ENCODE measurements around the gene CHAMP1.

The CHAMP1 gene, protein sequence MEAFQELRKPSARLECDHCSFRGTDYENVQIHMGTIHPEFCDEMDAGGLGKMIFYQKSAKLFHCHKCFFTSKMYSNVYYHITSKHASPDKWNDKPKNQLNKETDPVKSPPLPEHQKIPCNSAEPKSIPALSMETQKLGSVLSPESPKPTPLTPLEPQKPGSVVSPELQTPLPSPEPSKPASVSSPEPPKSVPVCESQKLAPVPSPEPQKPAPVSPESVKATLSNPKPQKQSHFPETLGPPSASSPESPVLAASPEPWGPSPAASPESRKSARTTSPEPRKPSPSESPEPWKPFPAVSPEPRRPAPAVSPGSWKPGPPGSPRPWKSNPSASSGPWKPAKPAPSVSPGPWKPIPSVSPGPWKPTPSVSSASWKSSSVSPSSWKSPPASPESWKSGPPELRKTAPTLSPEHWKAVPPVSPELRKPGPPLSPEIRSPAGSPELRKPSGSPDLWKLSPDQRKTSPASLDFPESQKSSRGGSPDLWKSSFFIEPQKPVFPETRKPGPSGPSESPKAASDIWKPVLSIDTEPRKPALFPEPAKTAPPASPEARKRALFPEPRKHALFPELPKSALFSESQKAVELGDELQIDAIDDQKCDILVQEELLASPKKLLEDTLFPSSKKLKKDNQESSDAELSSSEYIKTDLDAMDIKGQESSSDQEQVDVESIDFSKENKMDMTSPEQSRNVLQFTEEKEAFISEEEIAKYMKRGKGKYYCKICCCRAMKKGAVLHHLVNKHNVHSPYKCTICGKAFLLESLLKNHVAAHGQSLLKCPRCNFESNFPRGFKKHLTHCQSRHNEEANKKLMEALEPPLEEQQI
- long read RNA-seq, full-length matches to known transcripts, result 12 of 21 reads
- long read RNA-seq, partial matches to known transcripts, result 1 of 21 reads
- long read RNA-seq, other reads (novel, unspliced or antisense), result 8 of 21 reads

DNA sequence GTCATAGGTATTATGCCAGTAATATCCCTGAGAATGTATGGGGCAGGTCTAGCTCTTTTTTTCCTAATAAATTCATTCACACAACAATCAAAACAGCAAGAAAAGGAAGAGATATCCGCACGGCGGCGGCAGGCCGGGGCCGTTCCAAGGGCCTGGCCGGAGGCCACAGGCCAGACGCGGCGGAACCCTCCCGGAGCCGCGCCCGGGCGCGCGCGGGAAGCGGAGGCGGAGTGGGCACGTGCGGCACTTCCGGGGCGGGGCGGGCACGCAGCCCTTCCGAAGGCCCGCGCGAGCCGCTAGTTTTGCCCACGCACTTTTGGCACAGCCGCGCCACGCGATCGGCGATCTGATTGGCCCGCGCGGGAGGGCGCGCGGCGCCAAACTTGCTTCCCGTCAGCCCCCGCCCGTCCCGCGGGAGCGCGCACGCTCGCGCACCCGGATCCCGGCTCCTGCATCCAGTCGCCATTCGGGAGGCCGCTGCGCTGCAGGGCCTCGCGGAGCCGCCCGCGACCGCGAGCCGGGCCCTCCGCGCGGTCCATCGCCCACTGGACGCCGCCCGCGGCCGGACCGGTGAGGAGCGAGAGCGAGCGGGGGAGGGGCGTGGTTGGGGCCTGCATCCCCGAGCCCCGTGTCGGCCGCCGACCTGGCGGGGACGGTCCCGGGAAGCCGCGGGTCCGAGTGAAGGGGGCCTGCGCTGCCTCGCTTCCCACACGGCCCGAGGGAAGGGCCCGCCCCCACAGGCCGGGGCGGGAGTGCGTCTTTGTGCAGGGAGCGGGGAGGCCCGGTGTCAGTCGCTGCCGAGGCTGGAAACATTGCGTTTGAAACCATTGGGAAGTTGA is at the start of gene CHAMP1:
Gene CHAMP1, plus strand, starts transcription at position 430 of the 839 bp plus-strand sequence. CDS start 9,340 bp downstream, outside the sequence.
- H3K27me3 ChIP-seq (ENCODE audit: insufficient read depth, poor library complexity, severe bottlenecking), result no peaks in the 10 kb centered on the region
- TF ChIP-seq, protein P1, sequence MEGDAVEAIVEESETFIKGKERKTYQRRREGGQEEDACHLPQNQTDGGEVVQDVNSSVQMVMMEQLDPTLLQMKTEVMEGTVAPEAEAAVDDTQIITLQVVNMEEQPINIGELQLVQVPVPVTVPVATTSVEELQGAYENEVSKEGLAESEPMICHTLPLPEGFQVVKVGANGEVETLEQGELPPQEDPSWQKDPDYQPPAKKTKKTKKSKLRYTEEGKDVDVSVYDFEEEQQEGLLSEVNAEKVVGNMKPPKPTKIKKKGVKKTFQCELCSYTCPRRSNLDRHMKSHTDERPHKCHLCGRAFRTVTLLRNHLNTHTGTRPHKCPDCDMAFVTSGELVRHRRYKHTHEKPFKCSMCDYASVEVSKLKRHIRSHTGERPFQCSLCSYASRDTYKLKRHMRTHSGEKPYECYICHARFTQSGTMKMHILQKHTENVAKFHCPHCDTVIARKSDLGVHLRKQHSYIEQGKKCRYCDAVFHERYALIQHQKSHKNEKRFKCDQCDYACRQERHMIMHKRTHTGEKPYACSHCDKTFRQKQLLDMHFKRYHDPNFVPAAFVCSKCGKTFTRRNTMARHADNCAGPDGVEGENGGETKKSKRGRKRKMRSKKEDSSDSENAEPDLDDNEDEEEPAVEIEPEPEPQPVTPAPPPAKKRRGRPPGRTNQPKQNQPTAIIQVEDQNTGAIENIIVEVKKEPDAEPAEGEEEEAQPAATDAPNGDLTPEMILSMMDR (IDR thresholded peaks at IDR 0.05; ENCODE audit: insufficient read depth, low read length), result no peak
- TF ChIP-seq POLR2AphosphoS5 (IDR thresholded peaks at IDR 0.05; ENCODE audit: low read depth) (peak; percentile 80), SPI1 (IDR thresholded peaks at IDR 0.05; ENCODE audit: borderline replicate concordance, low read depth) (peak; percentile 30; the same call in 1 of the 2 replicates), GABPA (IDR thresholded peaks at IDR 0.05; ENCODE audit: low read depth) (peak; percentile 77), REST (IDR thresholded peaks at IDR 0.05; ENCODE audit: insufficient replicate concordance, low read depth) (peak; percentile 47)
- H3K4me3 ChIP-seq (replicated peaks; ENCODE audit: insufficient read depth, low read length), result peak within 1 kb of the TSS; percentile 69
- peak; percentile 94 to 98 for DNase-seq (ENCODE audit: low read depth in 1 of 2, low spot score in 1 of 2)
- H3K27ac ChIP-seq (replicated peaks), result peak within 1 kb of the TSS; percentile 80

GRCh38 chr13:114264886-114265611 is 49.3 kb upstream of the CHAMP1 start:
- TF ChIP-seq REST (IDR thresholded peaks at IDR 0.05; ENCODE audit: insufficient replicate concordance, low read depth) (no peak), SPI1 (IDR thresholded peaks at IDR 0.05; ENCODE audit: borderline replicate concordance, low read depth) (no peak), GABPA (IDR thresholded peaks at IDR 0.05; ENCODE audit: low read depth) (no peak), POLR2AphosphoS5 (IDR thresholded peaks at IDR 0.05; ENCODE audit: low read depth) (no peak)
- TF ChIP-seq, protein P1 (IDR thresholded peaks at IDR 0.05; ENCODE audit: insufficient read depth, low read length), result no peak
- H3K27ac ChIP-seq (replicated peaks), result no peak overlapping the region
- no peaks in the 10 kb centered on the region for H3K27me3 ChIP-seq (ENCODE audit: insufficient read depth, poor library complexity, severe bottlenecking)
- H3K4me3 ChIP-seq (replicated peaks; ENCODE audit: insufficient read depth, low read length), result no peak overlapping the region
- DNase-seq (ENCODE audit: low read depth in 1 of 2, low spot score in 1 of 2), result no peak

DNA sequence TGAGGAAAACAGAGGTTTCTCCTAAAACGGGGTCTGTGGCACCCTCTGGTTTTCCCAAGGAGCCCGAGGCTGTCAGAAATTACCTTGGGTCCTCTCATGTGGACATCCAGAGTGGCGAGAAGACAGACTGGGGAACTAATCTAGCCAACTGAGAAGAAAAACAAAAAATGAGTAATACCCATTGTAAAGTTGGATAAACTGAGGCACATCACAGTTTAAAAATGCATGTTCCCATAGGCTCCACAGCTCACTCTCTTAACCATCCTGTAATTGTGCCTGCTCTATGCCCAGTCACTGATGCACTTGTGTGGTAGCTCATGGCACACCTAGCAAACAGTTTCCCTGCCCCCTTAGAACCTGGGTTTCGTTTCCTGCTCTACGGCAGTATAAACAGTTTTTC is 48.1 kb upstream of the CHAMP1 start:
- TF ChIP-seq, protein P1 (IDR thresholded peaks at IDR 0.05; ENCODE audit: insufficient read depth, low read length), result no peak
- no peak for TF ChIP-seq REST (IDR thresholded peaks at IDR 0.05; ENCODE audit: insufficient replicate concordance, low read depth)
- no peak for TF ChIP-seq POLR2AphosphoS5 (IDR thresholded peaks at IDR 0.05; ENCODE audit: low read depth)
- no peak for TF ChIP-seq SPI1 (IDR thresholded peaks at IDR 0.05; ENCODE audit: borderline replicate concordance, low read depth)
- no peak for TF ChIP-seq GABPA (IDR thresholded peaks at IDR 0.05; ENCODE audit: low read depth)
- no peak for DNase-seq (ENCODE audit: low read depth in 1 of 2, low spot score in 1 of 2)
- H3K4me3 ChIP-seq (replicated peaks; ENCODE audit: insufficient read depth, low read length), result no peak overlapping the region
- no peak overlapping the region for H3K27ac ChIP-seq (replicated peaks)
- H3K27me3 ChIP-seq (ENCODE audit: insufficient read depth, poor library complexity, severe bottlenecking), result no peaks in the 10 kb centered on the region

Data from HL-60 (cell line).